B cell (primary cell): ENCODE measurements around the gene PTPN14.

Experiments used
- EZH2 ChIP-seq: IDR thresholded peaks from 2 replicates; pipeline ENCODE4 v1.6.1; 2012; ENCODE audit warnings: borderline replicate concordance, low read depth, mild to moderate bottlenecking, moderate library complexity, low read length; ENCODE audit not compliant: insufficient read depth, poor library complexity, severe bottlenecking
- TF ChIP-seq, protein P1 (sequence below): fragments of 200-600 bp; IDR thresholded peaks from one replicate; pipeline ENCODE4 v1.8.0; 2022; ENCODE audit warnings: antibody characterized with exemption, mild to moderate bottlenecking

DNA sequence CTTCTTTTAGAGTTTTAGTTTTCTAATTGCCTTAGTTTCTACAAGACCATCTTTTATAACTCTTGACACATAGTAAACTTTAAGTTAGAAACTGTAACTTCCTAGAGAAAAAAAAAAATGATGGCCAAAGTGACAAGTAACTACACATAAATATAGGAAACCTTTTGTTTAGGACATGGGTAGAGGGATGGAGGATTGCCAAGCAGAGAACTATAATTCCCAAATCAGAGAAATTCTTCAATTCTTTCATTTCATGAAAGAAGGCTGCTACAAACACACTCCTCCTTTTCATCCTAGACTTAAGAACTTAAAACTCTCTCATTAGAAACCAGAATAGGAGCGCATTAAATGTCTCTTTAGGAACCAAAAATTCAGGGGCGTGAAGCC lies 125.0 kb downstream of the PTPN14 start:
- TF ChIP-seq EZH2 = no peak
- TF ChIP-seq, protein P1, sequence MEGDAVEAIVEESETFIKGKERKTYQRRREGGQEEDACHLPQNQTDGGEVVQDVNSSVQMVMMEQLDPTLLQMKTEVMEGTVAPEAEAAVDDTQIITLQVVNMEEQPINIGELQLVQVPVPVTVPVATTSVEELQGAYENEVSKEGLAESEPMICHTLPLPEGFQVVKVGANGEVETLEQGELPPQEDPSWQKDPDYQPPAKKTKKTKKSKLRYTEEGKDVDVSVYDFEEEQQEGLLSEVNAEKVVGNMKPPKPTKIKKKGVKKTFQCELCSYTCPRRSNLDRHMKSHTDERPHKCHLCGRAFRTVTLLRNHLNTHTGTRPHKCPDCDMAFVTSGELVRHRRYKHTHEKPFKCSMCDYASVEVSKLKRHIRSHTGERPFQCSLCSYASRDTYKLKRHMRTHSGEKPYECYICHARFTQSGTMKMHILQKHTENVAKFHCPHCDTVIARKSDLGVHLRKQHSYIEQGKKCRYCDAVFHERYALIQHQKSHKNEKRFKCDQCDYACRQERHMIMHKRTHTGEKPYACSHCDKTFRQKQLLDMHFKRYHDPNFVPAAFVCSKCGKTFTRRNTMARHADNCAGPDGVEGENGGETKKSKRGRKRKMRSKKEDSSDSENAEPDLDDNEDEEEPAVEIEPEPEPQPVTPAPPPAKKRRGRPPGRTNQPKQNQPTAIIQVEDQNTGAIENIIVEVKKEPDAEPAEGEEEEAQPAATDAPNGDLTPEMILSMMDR = no peak
